Testis (tissue), 3 donors: Measurements from ENCODE around the gene TBC1D22A. TPM values are rescaled to one million over a fixed set of nuclear protein-coding genes. Genes with fewer than 3 reads are reported as not detected.

ENCODE experiments used
- DNase-seq: peaks from one replicate; pipeline ENCODE4 v3.0.0-alpha.2; 2019
- H3K27ac ChIP-seq, 2 donors: fragments of 200-600 bp; sonication (generic); one replicate each; pipeline ENCODE4 v1.5.1; 2019
- H3K27me3 ChIP-seq: fragments of 200-600 bp; sonication (generic); one replicate; pipeline ENCODE4 v1.5.1; 2019
- H3K36me3 ChIP-seq: fragments of 200-600 bp; sonication (generic); one replicate; pipeline ENCODE4 v1.5.1; 2017; ENCODE audit warnings: low read depth; ENCODE audit errors: missing control alignments
- H3K4me1 ChIP-seq: fragments of 200-600 bp; sonication (generic); one replicate; pipeline ENCODE4 v1.5.1; 2019
- H3K4me3 ChIP-seq, 2 donors: fragments of 200-600 bp; sonication (generic); one replicate each; pipeline ENCODE4 v1.5.1; 2017 to 2019
- H3K9me3 ChIP-seq: fragments of 200-600 bp; sonication (generic); one replicate; pipeline ENCODE4 v1.5.1; 2017
- POLR2A ChIP-seq: fragments of 450-650 bp; IDR thresholded peaks from one replicate; pipeline ENCODE4 v1.6.1; 2017; ENCODE audit warnings: antibody characterized with exemption, mild to moderate bottlenecking, moderate library complexity
- WGBS, 2 donors: methylation state at CpG; one replicate each; pipeline ENCODE4 v1.1.5; 2018; 5-methylcytosine and 5-hydroxymethylcytosine counted together
- intact Hi-C: fragments of 100-400 bp; cut with DNase I; formaldehyde crosslinking; loops from one replicate; pipeline ENCODE4 v1.15.1; 2023; ENCODE audit warnings: low total_unique reads
- polyA plus RNA-seq: library from polyadenylated mRNA; stranded (reverse); fragments of 350-450 nt; fragmentation: Illumina TruSeq; extraction: RNeasy Lipid Tissue Mini Kit (QIAGEN cat#74804); gene quantifications from one replicate; pipeline ENCODE4 v1.2.3, GENCODE V29; 2014; ENCODE audit warnings: low read depth, low replicate concordance; ENCODE audit not compliant: insufficient read depth
- total RNA-seq, 2 donors: library from RNA; depleted of rRNA; stranded (reverse); fragments of >200 nt; gene quantifications; one replicate each; pipeline ENCODE4 v1.2.3, GENCODE V29; 2016
- TF ChIP-seq, protein P1 (sequence below), 3 experiments: fragments of 450-650 bp in 2 of 3; fragments of 200-600 bp in 1 of 3; sonication (generic) in 1 of 3; IDR thresholded peaks; one replicate each; pipeline ENCODE4 v1.5.1; 2016 to 2019; ENCODE audit warnings: antibody characterized with exemption in 3 of 3, mild to moderate bottlenecking in 2 of 3, moderate library complexity in 1 of 3

The TBC1D22A gene
- total and polyA plus RNA-seq, 3 donors from 2014 or later: 16.6 to 32.8 (median 28.5) TPM

GRCh38 chr22:47148510-47148909 is 386.1 kb downstream of the TBC1D22A start:
- intact Hi-C loops: no loop called here
- WGBS, 2 donors: 94 to 100% methylated on average over 3 of the region's 3 CpGs
- no peak for TF ChIP-seq POLR2A
- TF ChIP-seq, protein P1, sequence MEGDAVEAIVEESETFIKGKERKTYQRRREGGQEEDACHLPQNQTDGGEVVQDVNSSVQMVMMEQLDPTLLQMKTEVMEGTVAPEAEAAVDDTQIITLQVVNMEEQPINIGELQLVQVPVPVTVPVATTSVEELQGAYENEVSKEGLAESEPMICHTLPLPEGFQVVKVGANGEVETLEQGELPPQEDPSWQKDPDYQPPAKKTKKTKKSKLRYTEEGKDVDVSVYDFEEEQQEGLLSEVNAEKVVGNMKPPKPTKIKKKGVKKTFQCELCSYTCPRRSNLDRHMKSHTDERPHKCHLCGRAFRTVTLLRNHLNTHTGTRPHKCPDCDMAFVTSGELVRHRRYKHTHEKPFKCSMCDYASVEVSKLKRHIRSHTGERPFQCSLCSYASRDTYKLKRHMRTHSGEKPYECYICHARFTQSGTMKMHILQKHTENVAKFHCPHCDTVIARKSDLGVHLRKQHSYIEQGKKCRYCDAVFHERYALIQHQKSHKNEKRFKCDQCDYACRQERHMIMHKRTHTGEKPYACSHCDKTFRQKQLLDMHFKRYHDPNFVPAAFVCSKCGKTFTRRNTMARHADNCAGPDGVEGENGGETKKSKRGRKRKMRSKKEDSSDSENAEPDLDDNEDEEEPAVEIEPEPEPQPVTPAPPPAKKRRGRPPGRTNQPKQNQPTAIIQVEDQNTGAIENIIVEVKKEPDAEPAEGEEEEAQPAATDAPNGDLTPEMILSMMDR (IDR thresholded peaks at IDR 0.05): no peak

GRCh38 chr22:47148956-47149728 is 386.7 kb downstream of the TBC1D22A start:
- TF ChIP-seq POLR2A: no peak
- TF ChIP-seq, protein P1 (IDR thresholded peaks at IDR 0.05): no peak
- peaks cover 1% of the 10 kb centered on the region for H3K4me1 ChIP-seq
- no peaks in the 10 kb centered on the region for H3K9me3 ChIP-seq
- intact Hi-C loops: no loop called here
- no peak for DNase-seq
- H3K36me3 ChIP-seq: no peaks in the 10 kb centered on the region
- H3K27ac ChIP-seq: no peak overlapping the region
- WGBS, 2 donors: 82 to 88% methylated on average over 31 of the region's 31 CpGs
- H3K27me3 ChIP-seq: no peaks in the 10 kb centered on the region
- no peak overlapping the region for H3K4me3 ChIP-seq

More at GRCh38 chr22:47148510-47148909, 386.1 kb downstream of the TBC1D22A start:
- H3K27me3 ChIP-seq: no peaks in the 10 kb centered on the region
- no peaks in the 10 kb centered on the region for H3K36me3 ChIP-seq
- no peaks in the 10 kb centered on the region for H3K9me3 ChIP-seq
- H3K27ac ChIP-seq: no peak overlapping the region
- no peak for DNase-seq
- no peaks in the 10 kb centered on the region for H3K4me1 ChIP-seq
- no peak overlapping the region for H3K4me3 ChIP-seq

- H3K4me1 ChIP-seq: peaks cover 4% of the 10 kb centered on the region
- H3K27ac ChIP-seq: no peak overlapping the region
- intact Hi-C loops: no loop called here
- WGBS, 2 donors: 95 to 99% methylated on average over 7 to 13 of the region's 13 CpGs
- no peak overlapping the region for H3K4me3 ChIP-seq
- no peaks in the 10 kb centered on the region for H3K36me3 ChIP-seq
- no peaks in the 10 kb centered on the region for H3K27me3 ChIP-seq
- TF ChIP-seq, protein P1 (IDR thresholded peaks at IDR 0.05): no peak
- no peak for TF ChIP-seq POLR2A
- DNase-seq: no peak
- H3K9me3 ChIP-seq: no peaks in the 10 kb centered on the region
These were observed 387.5 kb downstream of the TBC1D22A start for GRCh38 chr22:47149976-47150375.

GRCh38 chr22:47150426-47150825 is 388.0 kb downstream of the TBC1D22A start:
- TF ChIP-seq, protein P1 (IDR thresholded peaks at IDR 0.05): no peak
- TF ChIP-seq POLR2A: no peak
- Histone ChIP-seq H3K4me3 (no peak overlapping the region), H3K4me1 (peaks cover 4% of the 10 kb centered on the region), H3K9me3 (no peaks in the 10 kb centered on the region), H3K27ac (no peak overlapping the region), H3K36me3 (no peaks in the 10 kb centered on the region), H3K27me3 (no peaks in the 10 kb centered on the region)
- intact Hi-C loops: no loop called here
- DNase-seq: no peak
- WGBS, 2 donors: 96 to 98% methylated on average over 13 to 21 of the region's 21 CpGs

GRCh38 chr22:47151064-47151463 is 388.6 kb downstream of the TBC1D22A start:
- TF ChIP-seq, protein P1 (IDR thresholded peaks at IDR 0.05): no peak
- TF ChIP-seq POLR2A: no peak
- H3K36me3 ChIP-seq: no peaks in the 10 kb centered on the region
- WGBS, 2 donors: 94% methylated on average over 14 to 19 of the region's 19 CpGs
- H3K4me3 ChIP-seq: no peak overlapping the region
- H3K9me3 ChIP-seq: no peaks in the 10 kb centered on the region
- no peak for DNase-seq
- no peak overlapping the region for H3K27ac ChIP-seq
- H3K27me3 ChIP-seq: no peaks in the 10 kb centered on the region
- H3K4me1 ChIP-seq: peaks cover 4% of the 10 kb centered on the region
- intact Hi-C loops: no loop called here
